Measurements from ENCODE around the gene DNAJC22.
"Not testable (repeated sequence)": the region's sequence is repeated elsewhere in the genome, so short reads cannot be mapped to it uniquely, and the experiment has no call there.

The DNAJC22 gene

GRCh38 chr12:49346659-49347310 is at the start of gene DNAJC22:
Gene DNAJC22 (plus strand): TSS chr12:49346888. CDS start chr12:49348873, 1,985 bp downstream.
- H3K36me3 Mint-ChIP-seq = peaks cover 6% of the 10 kb centered on the region
- H3K27ac Mint-ChIP-seq = peak within 1 kb of the TSS; percentile 61
- peak within 1 kb of the TSS; percentile 82 for H3K4me3 Mint-ChIP-seq
- peak; percentile 19 for ATAC-seq
- H3K9me3 Mint-ChIP-seq = no peaks in the 10 kb centered on the region
- H3K4me1 Mint-ChIP-seq = peaks cover 42% of the 10 kb centered on the region
- DNase-seq (ENCODE audit: low spot score in 2 of 2) = peak in 1 of 2 donors; percentile 74

- H3K4me3 Mint-ChIP-seq = peak overlapping the region; percentile 62
- H3K4me1 Mint-ChIP-seq = peaks cover 26% of the 10 kb centered on the region
- no peaks in the 10 kb centered on the region for H3K36me3 Mint-ChIP-seq
- H3K9me3 Mint-ChIP-seq = no peaks in the 10 kb centered on the region
- ATAC-seq = no peak
- no peak overlapping the region for H3K27ac Mint-ChIP-seq
- DNase-seq (ENCODE audit: low spot score in 2 of 2) = no peak
Measured at GRCh38 chr12:49297695-49298060, 49.0 kb upstream of the DNAJC22 start.

GRCh38 chr12:49298160-49298559 is 48.5 kb upstream of the DNAJC22 start:
- peaks cover 26% of the 10 kb centered on the region for H3K4me1 Mint-ChIP-seq
- DNase-seq (ENCODE audit: low spot score in 2 of 2) = no peak

GRCh38 chr12:49301760-49302159 is 44.9 kb upstream of the DNAJC22 start:
- no peaks in the 10 kb centered on the region for H3K36me3 Mint-ChIP-seq
- DNase-seq (ENCODE audit: low spot score in 2 of 2) = no peak
- no peak overlapping the region for H3K4me3 Mint-ChIP-seq
- no peak overlapping the region for H3K27ac Mint-ChIP-seq
- no peaks in the 10 kb centered on the region for H3K9me3 Mint-ChIP-seq
- peaks cover 18% of the 10 kb centered on the region for H3K4me1 Mint-ChIP-seq
- peak; percentile 78 for ATAC-seq

More at GRCh38 chr12:49298160-49298559, 48.5 kb upstream of the DNAJC22 start:
- Mint-ChIP-seq H3K4me3 (peak overlapping the region; percentile 62), H3K27ac (no peak overlapping the region), H3K36me3 (no peaks in the 10 kb centered on the region), H3K9me3 (no peaks in the 10 kb centered on the region)
- no peak for ATAC-seq

GRCh38 chr12:49304161-49304560 is 42.5 kb upstream of the DNAJC22 start:
- DNase-seq (ENCODE audit: low spot score in 2 of 2) (no peak), ATAC-seq (no peak)
- no peak overlapping the region for H3K4me3 Mint-ChIP-seq
- H3K27ac Mint-ChIP-seq = no peak overlapping the region
- no peaks in the 10 kb centered on the region for H3K36me3 Mint-ChIP-seq
- no peaks in the 10 kb centered on the region for H3K9me3 Mint-ChIP-seq
- H3K4me1 Mint-ChIP-seq = peaks cover 6% of the 10 kb centered on the region

GRCh38 chr12:49305762-49306510 is 40.8 kb upstream of the DNAJC22 start:
- H3K4me1 Mint-ChIP-seq = peaks cover 6% of the 10 kb centered on the region
- ATAC-seq (no peak), DNase-seq (ENCODE audit: low spot score in 2 of 2) (no peak)
- no peak overlapping the region for H3K27ac Mint-ChIP-seq
- H3K4me3 Mint-ChIP-seq = no peak overlapping the region
- no peaks in the 10 kb centered on the region for H3K9me3 Mint-ChIP-seq
- no peaks in the 10 kb centered on the region for H3K36me3 Mint-ChIP-seq

GRCh38 chr12:49309386-49309785 is 37.3 kb upstream of the DNAJC22 start:
- H3K4me3 Mint-ChIP-seq = no peak overlapping the region
- DNase-seq (ENCODE audit: low spot score in 2 of 2) = no peak
- no peak for ATAC-seq
- no peaks in the 10 kb centered on the region for H3K9me3 Mint-ChIP-seq
- no peak overlapping the region for H3K27ac Mint-ChIP-seq
- H3K4me1 Mint-ChIP-seq = no peaks in the 10 kb centered on the region
- H3K36me3 Mint-ChIP-seq = no peaks in the 10 kb centered on the region

GRCh38 chr12:49310451-49311000 is 36.2 kb upstream of the DNAJC22 start:
- not testable (repeated sequence) for H3K4me1 Mint-ChIP-seq; ATAC-seq; H3K9me3 Mint-ChIP-seq; H3K4me3 Mint-ChIP-seq; DNase-seq (ENCODE audit: low spot score in 2 of 2); H3K27ac Mint-ChIP-seq; H3K36me3 Mint-ChIP-seq

- Mint-ChIP-seq H3K36me3 (no peaks in the 10 kb centered on the region), H3K27ac (no peak overlapping the region), H3K9me3 (no peaks in the 10 kb centered on the region), H3K4me3 (no peak overlapping the region), H3K4me1 (no peaks in the 10 kb centered on the region)
- DNase-seq (ENCODE audit: low spot score in 2 of 2) (no peak), ATAC-seq (no peak)
Measured at GRCh38 chr12:49314811-49315210, 31.9 kb upstream of the DNAJC22 start.

- DNase-seq (ENCODE audit: low spot score in 2 of 2); H3K27ac Mint-ChIP-seq; H3K4me3 Mint-ChIP-seq; H3K9me3 Mint-ChIP-seq; H3K36me3 Mint-ChIP-seq; ATAC-seq: not testable (repeated sequence)
- H3K4me1 Mint-ChIP-seq = peaks cover 16% of the 10 kb centered on the region
Measured at GRCh38 chr12:49317118-49317517, 29.6 kb upstream of the DNAJC22 start.

- not testable (repeated sequence) for DNase-seq (ENCODE audit: low spot score in 2 of 2); H3K9me3 Mint-ChIP-seq; ATAC-seq; H3K27ac Mint-ChIP-seq
- Mint-ChIP-seq H3K4me3 (peak overlapping the region; percentile 92), H3K4me1 (peaks cover 33% of the 10 kb centered on the region), H3K36me3 (peaks cover 14% of the 10 kb centered on the region)
Measured at GRCh38 chr12:49320411-49321103, 26.1 kb upstream of the DNAJC22 start.

GRCh38 chr12:49322367-49322707 is 24.4 kb upstream of the DNAJC22 start:
- H3K9me3 Mint-ChIP-seq = no peaks in the 10 kb centered on the region
- no peak for ATAC-seq
- H3K4me1 Mint-ChIP-seq = peaks cover 33% of the 10 kb centered on the region

GRCh38 chr12:49322708-49323523 is 23.8 kb upstream of the DNAJC22 start, which contains the start of gene TROAP:
Gene TROAP (plus strand): TSS chr12:49323255. CDS start chr12:49323609, 354 bp downstream.
- DNase-seq (ENCODE audit: low spot score in 2 of 2) (peak; percentile 89 to 97), ATAC-seq (peak; percentile 98)
- peak within 1 kb of the TSS; percentile 92 for H3K4me3 Mint-ChIP-seq
- no peaks in the 10 kb centered on the region for H3K9me3 Mint-ChIP-seq
- peaks cover 33% of the 10 kb centered on the region for H3K4me1 Mint-ChIP-seq
- H3K27ac Mint-ChIP-seq = peak within 1 kb of the TSS; percentile 94
- H3K36me3 Mint-ChIP-seq = peaks cover 24% of the 10 kb centered on the region

More at GRCh38 chr12:49322367-49322707, 24.4 kb upstream of the DNAJC22 start:
- peaks cover 20% of the 10 kb centered on the region for H3K36me3 Mint-ChIP-seq
- no peak for DNase-seq (ENCODE audit: low spot score in 2 of 2)
- peak overlapping the region; percentile 94 for H3K27ac Mint-ChIP-seq
- peak overlapping the region; percentile 92 for H3K4me3 Mint-ChIP-seq

- H3K4me3 Mint-ChIP-seq = peak overlapping the region; percentile 92
- peaks cover 33% of the 10 kb centered on the region for H3K4me1 Mint-ChIP-seq
- H3K9me3 Mint-ChIP-seq = no peaks in the 10 kb centered on the region
- no peak for DNase-seq (ENCODE audit: low spot score in 2 of 2)
- H3K36me3 Mint-ChIP-seq = peaks cover 27% of the 10 kb centered on the region
- peak overlapping the region; percentile 94 for H3K27ac Mint-ChIP-seq
- no peak for ATAC-seq
Measured at GRCh38 chr12:49323524-49324097, 23.1 kb upstream of the DNAJC22 start.
